ENCODE results near the gene ZSCAN18.
A peak's percentile ranks its signal among the peaks of the same experiment; 100 is the strongest.
"Not testable (repeated sequence)": the region's sequence is repeated elsewhere in the genome, so short reads cannot be mapped to it uniquely, and the experiment has no call there.

ZSCAN18 gene, protein sequence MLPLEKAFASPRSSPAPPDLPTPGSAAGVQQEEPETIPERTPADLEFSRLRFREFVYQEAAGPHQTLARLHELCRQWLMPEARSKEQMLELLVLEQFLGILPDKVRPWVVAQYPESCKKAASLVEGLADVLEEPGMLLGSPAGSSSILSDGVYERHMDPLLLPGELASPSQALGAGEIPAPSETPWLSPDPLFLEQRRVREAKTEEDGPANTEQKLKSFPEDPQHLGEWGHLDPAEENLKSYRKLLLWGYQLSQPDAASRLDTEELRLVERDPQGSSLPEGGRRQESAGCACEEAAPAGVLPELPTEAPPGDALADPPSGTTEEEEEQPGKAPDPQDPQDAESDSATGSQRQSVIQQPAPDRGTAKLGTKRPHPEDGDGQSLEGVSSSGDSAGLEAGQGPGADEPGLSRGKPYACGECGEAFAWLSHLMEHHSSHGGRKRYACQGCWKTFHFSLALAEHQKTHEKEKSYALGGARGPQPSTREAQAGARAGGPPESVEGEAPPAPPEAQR

DNA sequence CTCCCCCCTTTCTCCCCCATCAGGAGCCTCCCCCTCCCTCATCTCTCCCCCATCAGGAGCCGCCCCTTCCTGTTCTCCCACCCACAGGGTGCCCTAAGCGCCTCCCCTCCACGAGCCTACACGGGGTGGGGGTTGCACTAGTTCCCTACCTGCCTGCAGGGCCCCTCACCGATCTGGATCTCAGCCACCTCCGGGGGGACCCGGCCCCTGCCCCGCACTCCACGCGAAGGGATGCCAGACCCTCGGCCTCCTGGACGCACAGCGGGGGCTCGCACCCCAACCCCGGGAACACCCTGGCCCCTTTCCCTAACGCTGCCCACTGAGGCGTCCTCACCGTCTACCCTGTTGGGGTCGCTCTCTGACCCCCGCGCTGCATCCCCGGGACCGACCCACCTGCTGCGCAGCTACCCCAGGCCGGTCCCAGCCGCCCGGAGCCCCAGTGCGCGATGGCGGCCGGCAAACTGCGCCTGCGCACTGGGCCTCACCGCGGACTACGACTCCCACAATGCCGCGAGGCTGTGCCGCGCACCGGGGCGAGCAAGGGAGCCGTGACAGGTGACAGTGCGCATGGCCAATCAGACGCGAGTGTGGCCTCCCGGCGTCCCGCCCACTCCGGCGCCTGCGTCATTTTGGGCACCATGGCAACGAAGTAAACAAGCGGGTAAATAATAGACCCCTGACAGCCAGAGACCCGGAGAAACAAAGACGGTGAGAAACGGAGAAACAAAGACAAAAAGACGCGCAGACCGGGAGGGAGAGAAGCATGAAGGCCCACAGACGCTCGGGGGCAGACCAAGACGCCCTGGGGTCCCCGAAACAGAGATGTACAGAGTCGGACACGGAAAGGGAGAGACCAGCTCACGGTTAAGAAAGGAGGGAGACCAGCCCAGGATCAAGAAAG, at the start of gene ZSCAN18:
Gene ZSCAN18, minus strand, starts transcription at position 451 of the 901 bp plus-strand sequence. CDS start 7,964 bp downstream, outside the sequence.
- DNase-seq = peak; percentile 81

DNA sequence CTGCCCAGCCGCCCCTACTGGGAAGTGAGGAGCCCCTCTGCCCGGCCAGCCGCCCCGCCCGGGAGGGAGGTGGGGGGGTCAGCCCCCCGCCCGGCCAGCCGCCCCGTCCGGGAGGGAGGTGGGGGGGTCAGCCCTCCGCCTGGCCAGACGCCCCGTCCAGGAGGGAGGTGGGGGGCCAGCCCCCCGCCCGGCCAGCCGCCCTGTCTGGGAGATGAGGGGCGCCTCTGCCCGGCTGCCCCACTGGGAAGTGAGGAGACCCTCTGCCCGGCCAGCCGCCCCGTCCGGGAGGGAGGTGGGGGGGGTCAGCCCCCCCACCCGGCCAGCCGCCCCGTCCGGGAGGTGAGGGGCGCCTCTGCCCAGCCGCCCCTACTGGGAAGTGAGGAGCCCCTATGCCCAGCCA, 49.4 kb upstream of the ZSCAN18 start:
- DNase-seq = not testable (repeated sequence)

DNA sequence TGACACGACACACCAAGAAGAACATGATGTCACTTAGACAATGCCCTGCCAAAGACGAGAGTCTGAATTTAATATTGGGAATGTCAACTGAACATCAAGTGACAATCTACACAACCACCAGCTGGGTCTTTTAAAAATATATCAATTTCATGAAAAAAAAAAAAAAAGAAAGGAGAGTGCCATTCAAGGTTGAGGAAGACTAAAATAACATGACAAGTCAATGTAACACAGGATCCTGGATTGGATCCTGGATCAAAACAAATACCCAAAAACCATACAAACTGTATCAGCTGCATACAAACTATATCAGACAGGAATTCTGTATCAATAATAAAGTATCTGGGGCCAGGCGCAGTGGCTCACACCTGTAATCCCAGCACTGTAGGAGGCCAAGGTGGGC, 47.8 kb upstream of the ZSCAN18 start:
- DNase-seq = no peak

DNA sequence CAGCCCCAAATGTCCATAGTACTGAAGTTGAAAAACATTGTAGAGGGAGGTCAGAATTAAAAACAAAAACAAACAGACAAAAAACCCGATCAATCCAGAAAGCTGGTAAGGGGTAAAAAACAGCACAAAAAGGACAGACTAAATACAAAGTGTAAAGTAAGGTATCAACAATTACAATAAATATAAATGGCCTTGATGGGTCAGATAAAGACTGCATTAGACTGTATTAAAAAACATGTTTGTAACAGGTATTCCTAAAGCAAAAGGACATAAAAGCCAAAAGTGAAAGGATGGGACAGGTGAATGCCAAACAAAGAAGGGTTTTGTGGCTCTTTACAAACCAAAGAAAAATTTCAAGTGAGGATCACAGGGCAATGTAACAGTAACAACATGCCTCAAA, 36.2 kb upstream of the ZSCAN18 start:
- no peak for DNase-seq

DNA sequence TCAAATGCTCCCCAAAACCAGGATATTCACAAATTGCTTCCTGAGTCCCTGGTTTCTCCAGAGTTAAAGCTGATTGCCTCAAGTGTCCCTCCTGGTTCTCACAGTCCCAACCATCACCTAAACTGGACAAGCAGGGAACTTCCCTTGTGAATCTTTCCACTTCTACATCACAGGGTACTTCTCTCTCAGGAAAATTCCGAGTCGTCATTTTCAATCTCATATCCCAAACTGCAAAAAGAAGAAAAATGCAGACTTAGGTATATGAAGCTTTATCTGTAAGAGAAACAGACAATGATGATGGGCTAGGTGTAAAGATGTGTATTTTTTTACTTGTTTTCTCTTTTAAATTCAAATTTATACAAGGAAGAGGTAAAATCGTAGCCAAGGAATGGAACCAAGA, 31.3 kb upstream of the ZSCAN18 start:
- DNase-seq = no peak

DNA sequence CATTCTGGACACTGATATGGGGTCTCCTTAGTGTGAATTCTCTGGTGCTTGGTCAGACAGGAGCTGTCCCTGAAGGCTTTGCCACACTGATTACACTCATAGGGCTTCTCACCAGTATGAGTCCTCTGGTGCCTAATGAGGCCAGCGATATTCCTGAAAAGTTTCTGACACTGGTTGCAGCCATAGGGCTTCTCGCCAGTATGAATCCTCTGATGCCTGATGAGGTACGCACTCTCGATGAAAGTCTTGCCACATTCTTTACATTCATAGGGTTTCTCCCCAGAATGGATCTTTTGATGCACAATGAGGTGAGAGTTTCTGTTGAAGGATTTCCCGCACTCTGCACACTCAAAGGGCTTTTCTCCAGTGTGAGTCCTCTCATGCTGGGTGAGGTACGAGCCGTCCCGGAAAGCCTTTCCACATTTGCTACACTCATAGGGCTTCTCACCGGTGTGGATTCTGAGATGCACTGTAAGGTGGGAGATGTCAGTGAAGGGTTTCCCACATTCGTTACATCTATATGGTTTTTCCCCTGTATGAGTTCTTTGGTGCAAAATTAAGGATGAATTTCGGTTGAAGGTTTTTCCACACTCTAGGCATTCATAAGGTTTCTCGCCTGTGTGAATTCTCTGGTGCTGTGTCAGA, 30.1 kb upstream of the ZSCAN18 start:
- DNase-seq = no peak

DNA sequence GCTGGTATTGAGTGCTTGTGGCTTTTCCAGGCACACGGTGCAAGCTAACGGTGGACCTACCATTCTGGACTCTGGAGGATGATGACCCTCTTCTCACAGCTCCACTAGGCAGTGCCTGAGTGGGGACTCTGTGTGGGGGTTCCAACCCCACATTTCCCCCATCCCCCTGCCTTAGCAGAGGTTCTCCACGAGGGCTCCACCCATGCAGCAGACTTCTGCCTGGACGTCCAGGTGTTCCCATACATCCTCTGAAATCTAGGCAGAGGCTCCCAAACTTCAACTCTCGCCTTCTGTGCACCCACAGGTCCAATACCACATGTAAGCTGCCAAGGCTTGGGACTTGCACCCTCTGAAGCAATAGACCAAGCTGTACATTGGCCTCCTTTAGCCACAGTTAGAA, 25.3 kb upstream of the ZSCAN18 start:
- DNase-seq = no peak

DNA sequence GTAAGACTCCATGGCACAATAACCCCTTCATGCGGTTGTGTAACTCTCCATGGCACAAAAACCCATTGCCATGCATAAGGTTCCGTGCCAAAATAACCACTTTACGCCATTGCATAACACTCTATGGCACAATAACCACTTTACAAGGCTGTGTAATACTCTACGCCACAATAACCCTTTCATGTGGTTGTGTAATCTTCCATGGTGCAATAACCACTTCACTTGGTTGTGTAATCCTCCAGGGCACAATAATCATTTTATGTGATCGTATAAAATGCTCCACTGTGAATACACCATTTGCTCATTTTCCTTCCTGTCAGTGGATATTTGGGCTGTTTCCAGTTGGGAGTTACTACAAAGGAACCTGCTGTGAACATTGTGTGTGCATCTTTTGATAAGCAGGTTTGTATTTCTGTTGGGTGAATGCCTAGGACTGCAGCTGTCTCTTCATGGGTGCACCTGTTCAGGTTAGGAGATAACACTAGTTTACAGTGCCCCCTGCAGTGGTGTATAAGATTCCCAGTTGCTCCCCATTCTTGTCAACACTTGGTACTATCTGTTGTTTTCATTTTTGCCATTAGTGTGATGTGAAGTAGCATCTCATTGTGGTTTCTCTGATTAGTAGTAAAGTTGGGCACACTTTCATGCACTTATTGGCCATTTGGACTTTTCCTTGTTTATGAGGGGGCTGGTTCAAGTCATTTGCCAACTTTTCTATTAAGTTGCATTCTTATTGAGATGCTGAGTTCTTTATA, 21.1 kb upstream of the ZSCAN18 start:
- no peak for DNase-seq

DNA sequence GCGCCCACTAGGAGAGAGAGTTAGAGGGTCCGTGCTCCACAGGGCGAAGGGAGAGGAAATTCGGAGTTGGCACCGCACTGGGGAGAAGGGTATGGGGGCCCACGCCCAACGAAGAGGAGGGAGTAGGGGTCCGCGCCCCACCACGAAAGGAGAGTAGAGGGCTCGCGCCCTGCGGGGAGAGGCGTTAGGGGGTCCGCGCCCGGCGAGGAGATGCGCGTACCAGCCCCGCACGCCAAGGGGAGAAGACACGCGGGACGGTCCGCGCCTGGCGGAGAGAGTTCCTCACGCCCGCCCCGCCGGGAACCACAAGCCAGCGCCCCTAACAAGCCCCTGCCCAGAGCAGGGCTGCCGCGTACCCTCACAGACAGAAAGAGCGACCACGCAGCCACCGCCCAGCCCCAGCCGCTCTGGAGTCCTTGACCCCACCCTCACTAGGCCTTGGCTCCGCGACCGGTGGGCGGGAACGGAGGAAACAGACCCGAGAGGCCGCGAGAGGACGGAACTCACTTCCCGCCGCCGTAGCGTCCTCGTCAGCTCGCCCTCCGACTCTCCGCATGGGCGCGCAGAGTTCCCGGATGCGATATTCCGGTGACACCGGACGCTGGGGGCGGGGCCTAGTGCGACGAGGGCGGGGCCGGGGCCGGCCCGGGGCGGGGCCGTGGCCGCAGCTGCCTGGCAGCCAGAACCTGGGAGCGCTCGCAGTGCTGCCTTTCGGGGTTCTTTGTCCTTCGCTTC, 20.0 kb upstream of the ZSCAN18 start:
- DNase-seq = no peak

DNA sequence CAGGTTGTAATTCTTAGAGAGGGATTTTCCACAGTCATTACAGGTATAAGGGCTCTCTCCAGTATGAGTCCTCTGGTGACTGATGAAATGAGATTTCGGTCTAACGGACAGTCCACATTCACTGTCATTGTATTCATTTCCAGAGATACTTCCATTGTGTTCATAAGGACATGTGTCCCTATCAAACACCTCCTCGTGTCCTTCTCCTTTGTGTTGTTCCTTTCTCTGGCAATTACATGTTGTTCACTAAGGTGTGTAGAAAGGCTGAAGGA, 10.5 kb upstream of the ZSCAN18 start:
- DNase-seq = no peak

DNA sequence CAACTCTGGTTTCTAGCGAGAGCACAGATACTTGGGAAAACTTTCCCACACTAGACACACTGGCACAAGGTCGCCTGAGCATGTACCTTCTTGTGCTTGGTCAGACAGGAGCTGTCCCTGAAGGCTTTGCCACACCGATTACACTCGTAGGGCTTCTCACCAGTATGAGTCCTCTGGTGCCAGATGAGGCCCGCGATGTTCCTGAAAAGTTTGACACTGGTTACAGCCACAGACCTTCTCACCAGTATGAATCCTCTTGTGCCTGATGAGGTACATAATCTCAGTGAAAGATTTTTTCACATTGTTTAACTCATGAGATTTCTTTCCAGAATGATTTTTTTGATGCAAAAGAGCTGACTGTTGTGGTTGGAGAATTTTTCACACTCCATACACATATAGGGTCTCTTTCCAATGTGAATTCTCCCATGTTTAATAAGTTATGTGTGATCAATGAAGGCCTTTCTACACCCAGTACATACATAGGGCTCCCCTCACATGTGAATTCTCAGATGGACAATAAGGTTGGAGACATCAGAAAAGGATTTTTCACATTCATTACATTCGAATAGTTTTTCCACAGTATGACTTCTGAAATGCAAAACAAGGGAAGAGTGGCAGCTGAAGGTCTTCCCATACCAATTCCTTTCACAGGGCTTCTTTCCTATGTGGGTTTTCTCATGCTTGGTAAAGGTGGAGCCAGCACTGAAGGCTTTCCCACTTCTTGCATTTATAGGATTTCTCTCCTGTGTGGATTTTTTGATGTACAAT, 9.9 kb upstream of the ZSCAN18 start:
- DNase-seq = no peak

DNA sequence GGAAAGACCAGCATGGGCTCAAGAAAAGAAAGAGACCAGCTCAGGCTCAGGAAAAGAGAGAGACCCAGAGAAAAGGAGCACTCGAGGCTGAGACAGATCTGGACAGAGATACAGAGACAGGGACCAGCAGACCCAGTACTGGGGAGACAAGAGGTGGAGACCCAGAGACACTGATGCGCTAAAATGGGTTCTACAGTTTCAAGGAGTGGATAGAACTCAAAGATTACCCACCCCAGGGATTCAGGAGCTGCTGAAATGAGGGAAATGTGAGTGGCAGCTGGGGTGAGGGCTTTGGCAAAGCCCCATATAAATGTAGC, 609 bp upstream of the ZSCAN18 start:
- no peak for DNase-seq

DNA sequence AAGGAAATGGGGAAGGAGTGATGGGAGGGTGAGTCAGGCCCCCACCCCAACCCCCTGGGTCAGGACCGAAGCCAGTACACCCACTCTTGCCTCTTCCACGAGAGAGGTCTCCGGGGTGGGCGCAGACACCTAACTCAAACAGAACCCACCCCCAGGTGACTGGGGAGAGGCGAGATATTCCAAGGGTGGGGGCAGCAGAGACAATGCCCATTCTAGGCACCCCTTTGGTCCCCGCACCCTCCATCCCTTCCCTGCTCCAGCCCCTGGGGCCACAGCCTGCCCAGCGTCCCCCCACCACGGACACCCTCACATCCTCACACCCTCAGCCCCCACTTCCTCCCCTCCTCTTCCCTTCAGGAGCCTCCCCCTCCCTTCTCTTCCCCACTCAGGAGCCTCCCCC, 682 bp downstream of the ZSCAN18 start:
- DNase-seq = no peak

DNA sequence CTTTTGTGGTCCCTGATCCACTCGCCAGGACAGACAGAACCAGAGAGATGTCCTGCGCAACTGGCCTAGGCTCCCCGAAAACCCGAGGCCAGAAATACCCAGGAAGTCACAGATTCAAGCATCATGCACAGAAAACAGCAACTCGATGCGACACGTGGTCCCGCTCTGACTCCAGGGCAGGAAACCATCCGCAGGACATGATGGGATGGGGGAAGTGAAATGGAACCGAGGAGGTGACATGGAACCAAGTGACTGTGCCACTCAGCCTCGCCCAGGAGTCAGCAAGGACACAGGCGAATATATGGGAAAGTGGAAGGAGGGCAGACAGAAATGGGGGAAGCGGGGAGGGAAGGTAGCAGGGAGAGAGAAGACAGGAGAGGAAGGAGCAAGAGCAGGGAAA, 1.1 kb downstream of the ZSCAN18 start:
- no peak for DNase-seq

DNA sequence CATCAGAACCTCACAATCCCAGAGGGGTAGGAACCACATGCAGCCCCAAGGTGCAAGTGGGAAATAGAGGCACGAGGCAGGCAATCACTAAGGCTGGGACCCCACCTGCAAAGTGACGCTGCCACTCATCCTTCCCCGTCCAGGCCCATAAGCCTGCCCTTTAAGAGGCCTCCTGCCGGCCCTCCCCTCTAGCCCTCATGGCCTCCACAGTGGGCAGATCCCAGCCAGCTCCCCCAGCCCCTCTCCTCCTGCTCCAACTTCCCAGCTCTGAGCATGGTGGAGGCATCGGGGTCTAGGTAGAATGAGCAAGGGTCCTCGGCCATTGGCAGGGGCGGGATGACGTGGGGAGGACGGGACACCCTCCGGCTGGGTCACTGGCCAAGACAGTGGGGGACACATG, 2.7 kb downstream of the ZSCAN18 start:
- DNase-seq = no peak

DNA sequence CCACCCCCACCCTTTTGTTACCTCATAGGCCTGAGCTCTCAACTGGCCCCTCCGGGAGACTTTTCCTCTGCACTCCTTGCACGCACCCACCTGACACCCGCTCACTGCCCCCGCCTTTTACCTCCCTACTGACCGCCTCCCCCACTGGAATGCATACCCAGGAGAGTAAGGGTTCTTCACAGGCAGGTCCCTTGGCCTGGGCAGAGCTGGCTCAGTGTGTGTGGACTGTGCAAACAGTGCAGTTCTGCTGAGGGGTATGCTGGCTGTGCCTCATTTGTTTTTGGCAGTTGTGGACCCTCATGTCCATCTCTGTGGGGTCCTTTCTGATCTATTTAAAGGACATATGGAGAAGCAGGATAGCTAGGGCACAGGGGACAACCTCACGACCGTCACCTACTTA, 5.0 kb downstream of the ZSCAN18 start:
- DNase-seq = no peak

DNA sequence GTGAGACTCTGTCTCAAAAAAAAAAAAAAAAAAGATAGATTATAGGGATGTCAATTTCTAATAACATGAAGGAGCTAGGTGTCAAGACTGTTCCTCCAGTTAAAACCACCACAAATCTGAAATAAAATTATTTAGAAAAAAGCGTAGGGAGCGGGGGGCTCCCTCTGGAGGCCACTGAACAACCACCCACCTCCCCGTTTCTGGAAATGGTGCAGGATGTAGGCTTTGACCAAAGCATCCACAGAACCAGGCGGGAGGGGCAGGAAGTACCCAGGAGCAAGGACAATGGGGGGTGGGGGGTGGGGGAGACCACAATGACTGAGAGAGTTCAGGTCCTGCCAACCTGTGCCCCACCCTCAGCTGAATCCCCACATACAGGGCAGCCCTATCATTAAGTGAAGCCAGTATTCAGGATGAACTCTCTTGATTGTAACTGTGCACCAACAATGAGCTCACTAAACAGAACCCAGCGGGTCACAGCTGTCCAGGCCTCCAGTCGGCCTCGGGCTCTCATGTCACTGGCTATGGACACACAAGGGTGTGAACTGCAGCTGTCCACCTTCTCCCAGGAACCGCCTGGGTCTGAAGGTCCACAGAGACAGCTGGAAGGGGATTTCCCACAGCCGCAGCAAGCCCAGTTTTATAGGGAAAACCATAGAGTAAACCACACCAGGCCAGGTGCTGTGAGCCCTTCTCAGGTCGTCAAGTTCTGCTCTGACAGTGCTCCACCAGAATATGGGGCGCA, 6.6 kb downstream of the ZSCAN18 start:
- DNase-seq = no peak

DNA sequence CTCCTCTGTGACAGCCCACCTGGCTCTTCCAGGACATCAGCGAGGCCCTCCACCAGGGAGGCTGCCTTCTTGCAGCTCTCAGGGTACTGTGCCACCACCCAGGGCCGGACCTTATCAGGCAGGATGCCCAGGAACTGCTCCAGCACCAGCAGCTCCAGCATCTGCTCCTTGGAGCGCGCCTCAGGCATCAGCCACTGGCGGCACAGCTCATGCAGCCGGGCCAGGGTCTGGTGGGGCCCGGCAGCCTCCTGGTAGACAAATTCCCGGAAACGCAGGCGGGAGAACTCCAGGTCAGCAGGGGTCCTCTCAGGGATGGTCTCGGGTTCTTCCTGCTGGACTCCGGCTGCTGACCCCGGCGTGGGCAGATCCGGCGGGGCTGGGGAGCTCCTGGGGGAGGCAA, 8.2 kb downstream of the ZSCAN18 start:
- DNase-seq = no peak

DNA sequence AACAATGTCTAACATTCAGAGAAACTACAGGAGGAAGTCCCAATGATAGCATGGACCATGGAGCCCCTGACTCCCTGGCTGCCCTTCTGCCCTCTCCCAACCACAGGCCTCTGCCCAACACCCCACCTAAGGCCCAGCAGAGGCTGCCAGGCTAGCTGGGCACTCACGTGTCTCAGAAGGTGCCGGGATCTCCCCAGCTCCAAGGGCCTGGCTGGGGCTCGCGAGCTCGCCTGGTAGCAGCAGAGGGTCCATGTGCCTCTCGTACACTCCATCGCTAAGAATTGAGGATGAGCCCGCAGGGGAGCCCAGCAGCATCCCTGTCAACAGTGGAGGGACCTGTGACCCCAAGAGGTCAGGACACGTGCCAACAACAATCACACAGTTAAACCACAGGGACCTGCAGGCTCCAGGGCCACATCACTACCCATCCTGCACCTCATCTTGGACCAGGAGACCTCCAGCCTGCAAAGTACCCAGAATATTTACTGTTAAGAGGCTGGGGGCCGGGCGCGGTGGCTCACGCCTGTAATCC, 9.4 kb downstream of the ZSCAN18 start:
- DNase-seq = no peak

All from NCI-H510A (cell line).